Retinal pigment epithelial cell (primary cell): ENCODE results near the gene RNU6-1.

Experiments used
- DNase-seq: peaks from one replicate; pipeline ENCODE4 v3.0.0-alpha.2; 2010; ENCODE audit warnings: low read depth
- H3K4me3 ChIP-seq: 2 replicates; pipeline ENCODE4 v1.5.1; 2011; ENCODE audit warnings: mild to moderate bottlenecking, low read length, control low read depth, moderate library complexity
- TF ChIP-seq, protein P1 (sequence below): conservative IDR thresholded peaks from 2 replicates; pipeline ENCODE4 v1.5.1; 2011; ENCODE audit warnings: low read depth, low read length, control low read depth, inconsistent platforms

Gene RNU6-1

DNA sequence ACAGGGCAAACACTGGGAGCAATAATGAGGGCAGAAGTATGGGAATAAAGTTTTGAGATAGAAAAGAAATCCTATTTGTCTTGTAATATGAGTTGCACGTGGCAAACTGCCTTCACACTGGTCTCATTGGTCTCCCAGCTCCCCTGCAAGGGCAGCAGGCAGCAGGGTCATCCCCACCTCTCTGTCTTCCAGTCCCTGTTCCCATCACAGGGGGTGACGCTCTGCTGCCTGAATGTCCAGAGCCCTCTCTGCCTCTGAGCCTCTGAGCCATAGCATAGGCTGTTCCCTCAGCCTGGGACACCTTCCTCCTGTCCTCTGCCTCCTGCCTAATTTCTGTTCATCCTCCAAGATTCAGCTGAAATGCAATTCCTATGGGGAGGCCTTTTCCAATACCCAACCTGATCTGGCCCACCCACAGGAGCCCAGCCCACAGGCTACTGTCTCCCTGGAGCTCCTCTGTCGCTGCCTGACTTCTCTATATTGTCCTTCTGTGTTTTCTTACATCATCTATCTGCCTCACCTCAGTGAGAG, 26.7 kb downstream of the RNU6-1 start:
- TF ChIP-seq, protein P1, sequence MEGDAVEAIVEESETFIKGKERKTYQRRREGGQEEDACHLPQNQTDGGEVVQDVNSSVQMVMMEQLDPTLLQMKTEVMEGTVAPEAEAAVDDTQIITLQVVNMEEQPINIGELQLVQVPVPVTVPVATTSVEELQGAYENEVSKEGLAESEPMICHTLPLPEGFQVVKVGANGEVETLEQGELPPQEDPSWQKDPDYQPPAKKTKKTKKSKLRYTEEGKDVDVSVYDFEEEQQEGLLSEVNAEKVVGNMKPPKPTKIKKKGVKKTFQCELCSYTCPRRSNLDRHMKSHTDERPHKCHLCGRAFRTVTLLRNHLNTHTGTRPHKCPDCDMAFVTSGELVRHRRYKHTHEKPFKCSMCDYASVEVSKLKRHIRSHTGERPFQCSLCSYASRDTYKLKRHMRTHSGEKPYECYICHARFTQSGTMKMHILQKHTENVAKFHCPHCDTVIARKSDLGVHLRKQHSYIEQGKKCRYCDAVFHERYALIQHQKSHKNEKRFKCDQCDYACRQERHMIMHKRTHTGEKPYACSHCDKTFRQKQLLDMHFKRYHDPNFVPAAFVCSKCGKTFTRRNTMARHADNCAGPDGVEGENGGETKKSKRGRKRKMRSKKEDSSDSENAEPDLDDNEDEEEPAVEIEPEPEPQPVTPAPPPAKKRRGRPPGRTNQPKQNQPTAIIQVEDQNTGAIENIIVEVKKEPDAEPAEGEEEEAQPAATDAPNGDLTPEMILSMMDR: no peak
- H3K4me3 ChIP-seq: no peak overlapping the region
- DNase-seq: no peak

DNA sequence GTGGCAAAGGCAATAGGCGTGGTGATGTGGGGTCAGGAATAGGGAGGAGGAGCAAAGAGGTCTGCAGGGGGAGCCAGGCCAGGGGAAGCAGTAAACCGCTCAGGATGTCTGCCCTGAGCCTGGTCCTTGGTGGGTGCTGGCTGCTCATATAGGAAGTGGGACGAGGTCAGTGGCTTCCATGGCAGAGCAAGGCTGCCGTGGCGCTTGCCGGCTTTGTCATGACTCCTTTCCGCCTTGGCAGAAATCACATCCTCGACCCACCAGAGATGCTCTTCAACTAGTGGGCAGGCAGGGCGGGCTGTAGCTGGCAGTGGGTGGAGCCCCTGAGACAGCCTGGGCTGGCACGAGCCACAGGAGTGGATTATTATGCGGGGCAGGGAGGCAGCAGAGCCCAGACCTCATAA, 27.6 kb downstream of the RNU6-1 start:
- H3K4me3 ChIP-seq: no peak overlapping the region
- DNase-seq: no peak
- TF ChIP-seq, protein P1: no peak

GRCh38 chr15:67809866-67810265, 30.0 kb downstream of the RNU6-1 start:
- DNase-seq: no peak
- TF ChIP-seq, protein P1: no peak
- H3K4me3 ChIP-seq: no peak overlapping the region

DNA sequence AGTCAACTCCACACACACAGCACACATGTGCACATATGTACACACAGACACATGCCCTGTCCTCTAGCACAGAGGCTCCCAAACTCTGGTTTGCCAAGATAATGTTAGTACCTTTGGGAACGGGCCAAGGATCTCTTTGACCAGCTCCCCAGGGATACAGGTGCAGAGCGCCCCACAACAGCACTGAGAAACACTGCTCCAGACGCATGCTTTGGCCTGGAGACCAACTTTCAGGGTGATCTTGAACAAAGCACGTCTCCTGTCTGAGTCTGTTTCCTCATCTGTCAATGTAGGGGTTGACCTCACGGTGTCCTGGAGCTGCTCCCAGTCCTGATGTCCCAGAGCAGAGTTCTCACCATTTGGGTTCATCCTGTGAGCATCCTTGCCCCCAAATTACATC, 30.4 kb downstream of the RNU6-1 start:
- TF ChIP-seq, protein P1: no peak
- DNase-seq: no peak
- no peak overlapping the region for H3K4me3 ChIP-seq

GRCh38 chr15:67808821-67809220, 31.0 kb downstream of the RNU6-1 start:
- TF ChIP-seq, protein P1: no peak
- no peak overlapping the region for H3K4me3 ChIP-seq
- DNase-seq: no peak

DNA sequence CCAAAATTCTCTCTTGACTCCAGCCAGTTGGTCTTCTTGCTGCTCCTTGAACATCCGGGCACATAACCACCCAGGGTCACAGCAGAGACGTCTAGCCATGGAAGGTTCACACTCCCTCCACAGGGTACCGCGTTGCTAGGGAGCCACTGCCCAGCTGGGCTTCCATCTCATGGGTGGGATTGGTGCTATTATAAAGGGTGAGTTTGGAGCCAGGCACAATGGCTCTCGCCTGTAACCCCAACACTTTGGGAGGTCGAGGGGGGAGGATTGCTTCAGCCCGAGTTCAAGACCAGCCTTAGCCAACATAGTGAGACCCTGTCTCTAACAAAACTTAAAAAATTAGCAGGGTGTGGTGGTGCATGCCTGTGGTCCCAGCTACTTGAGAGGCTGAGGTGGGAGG, 32.0 kb downstream of the RNU6-1 start:
- no peak overlapping the region for H3K4me3 ChIP-seq
- DNase-seq: no peak
- TF ChIP-seq, protein P1: no peak

- TF ChIP-seq, protein P1: no peak
- no peak for DNase-seq
- H3K4me3 ChIP-seq: no peak overlapping the region
These were observed 32.7 kb downstream of the RNU6-1 start for GRCh38 chr15:67807141-67807540.
